GM10847 (cell line): ENCODE results near the gene PRH1.

Source experiments
- POLR2A ChIP-seq: IDR thresholded peaks from 2 replicates; pipeline ENCODE4 v1.6.1; 2011; ENCODE audit not compliant: insufficient read length; ENCODE audit errors: extremely low read depth

Gene PRH1

GRCh38 chr12:10861366-10861765, 22.7 kb downstream of the PRH1 start:
- no peak for TF ChIP-seq POLR2A

DNA sequence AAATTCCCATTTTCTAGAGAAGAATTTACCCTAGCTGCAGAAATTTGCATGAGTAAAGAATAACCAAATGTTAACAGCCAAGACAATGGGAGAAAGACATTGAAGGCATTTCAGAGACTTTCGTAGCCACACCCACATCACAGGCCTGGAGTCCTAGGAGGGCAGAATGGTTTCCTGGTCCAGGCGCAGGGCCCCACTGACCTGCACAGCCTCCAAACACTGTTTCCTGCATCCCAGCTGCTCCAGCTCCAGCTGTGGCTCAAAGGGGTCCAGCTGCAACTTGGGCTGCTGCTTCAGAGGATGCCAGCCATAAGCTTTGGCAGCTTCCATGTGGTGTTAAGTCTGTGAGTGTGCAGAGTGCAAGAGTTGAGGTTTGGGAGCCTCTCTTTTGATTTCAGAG, 28.2 kb downstream of the PRH1 start:
- TF ChIP-seq POLR2A, result no peak

DNA sequence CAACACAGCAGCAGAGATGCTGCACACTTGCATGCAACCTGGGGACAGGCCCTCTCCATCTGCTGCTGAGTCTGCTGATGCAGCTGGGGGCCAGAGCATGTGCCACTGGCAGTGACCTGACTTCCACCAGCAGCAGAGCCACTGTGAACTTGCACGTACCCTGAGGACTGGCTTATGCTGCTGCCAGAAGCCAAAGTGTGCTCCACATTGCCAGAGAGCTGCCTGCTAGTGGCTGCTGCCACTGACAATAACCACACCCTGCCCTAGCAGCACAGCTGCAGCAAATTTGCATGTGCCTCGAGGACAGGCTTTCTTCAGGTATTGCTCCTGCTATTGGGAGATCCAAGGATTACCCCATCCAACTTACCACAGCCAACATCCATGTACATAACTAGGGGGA, 30.3 kb downstream of the PRH1 start:
- no peak for TF ChIP-seq POLR2A

DNA sequence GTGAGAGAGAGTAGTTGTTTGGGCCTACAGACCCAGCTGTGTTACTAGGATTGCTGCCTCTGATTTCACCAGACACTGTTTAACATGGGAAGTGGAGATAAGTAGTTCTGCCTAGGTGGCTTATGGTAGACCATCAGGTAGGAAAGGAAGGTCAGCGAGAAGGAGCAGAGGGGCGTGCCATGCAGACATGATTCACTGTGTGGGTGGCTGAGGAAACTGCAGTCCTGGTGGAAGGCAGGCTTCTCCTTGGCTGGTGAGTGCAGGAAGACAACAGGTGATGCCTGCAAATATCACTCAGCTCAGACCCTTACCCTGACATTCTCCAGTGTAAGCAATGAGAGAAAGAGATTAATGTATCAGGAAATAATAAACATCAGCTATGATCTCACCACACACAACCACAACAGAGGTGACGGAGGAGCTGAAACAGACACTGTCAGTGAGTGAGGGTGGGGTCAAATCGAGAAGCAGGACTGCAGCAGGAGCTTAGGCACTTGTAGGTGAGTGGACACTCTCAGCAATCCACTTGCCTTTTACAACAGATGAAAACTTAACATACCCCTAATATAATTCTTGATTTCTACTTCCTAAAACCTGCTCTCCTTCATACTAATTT, 32.7 kb downstream of the PRH1 start:
- no peak for TF ChIP-seq POLR2A

DNA sequence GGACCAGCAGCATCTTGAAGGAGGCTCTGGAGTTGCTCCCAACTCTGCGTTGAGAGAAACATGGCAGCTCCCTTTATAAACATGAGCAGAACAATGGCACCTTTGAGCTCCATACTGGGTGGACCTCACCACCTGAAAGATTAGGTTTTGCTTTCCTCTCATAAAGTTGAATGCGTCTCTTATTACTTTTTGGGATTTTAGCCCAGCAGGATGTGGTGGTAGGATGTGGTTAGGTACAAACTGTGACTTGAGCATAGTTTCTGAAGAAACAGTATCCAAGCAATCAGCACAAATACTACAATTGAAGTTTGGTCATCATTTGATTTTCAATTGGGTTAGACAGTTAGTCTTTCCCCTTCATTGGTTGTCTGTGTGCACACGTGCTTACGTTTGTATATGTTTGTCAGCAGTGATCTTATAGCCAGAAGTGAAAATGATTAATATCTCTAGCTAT, 34.6 kb downstream of the PRH1 start, which contains the start of gene PRR4:
PRR4 (minus strand) TSS at position 51 of the 454 bp plus-strand sequence; CDS start at position 13, 38 bp downstream.
- no peak for TF ChIP-seq POLR2A

DNA sequence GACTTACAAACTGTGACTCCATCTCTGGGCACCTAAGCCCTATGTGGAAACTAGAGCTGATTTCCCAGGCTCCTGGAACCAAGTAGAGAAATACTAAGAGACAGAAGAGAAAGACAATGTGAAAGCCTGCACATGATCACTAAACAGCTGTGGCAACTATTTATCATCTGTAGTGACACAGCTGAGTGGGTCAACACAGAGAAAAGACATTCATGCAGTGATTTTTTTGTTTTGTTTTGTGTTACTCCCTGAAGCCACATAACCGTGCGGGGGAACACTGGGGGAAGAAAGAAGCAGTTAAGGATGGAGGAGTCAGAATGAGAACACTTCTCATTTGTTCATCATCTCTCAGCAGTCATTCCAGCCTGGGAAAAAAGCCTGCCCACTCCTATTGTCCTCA, 36.3 kb downstream of the PRH1 start:
- TF ChIP-seq POLR2A, result no peak

GRCh38 chr12:10842862-10843261, 41.2 kb downstream of the PRH1 start:
- TF ChIP-seq POLR2A, result no peak

DNA sequence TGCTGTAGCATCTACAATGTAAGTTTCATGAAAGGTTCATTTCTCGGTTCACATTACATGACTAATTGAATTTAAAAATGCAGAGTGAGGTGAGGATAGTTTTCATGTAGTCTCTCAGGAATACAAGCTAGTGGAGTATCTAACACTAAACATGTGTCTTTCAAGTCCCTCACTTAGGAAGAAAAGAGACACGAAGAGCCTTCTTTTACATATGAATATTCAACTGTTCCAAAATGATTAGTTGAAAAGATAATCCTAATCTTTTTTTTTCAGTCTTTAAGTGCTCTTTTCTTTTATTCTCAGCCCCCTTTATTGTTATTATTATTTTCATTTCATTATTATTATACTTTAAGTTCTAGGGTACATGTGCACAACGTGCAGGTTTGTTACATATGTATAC, 45.6 kb downstream of the PRH1 start:
- TF ChIP-seq POLR2A, result no peak
